HG02938 (cell line): Measurements from ENCODE around the gene SHQ1.
"Not testable (repeated sequence)": the region's sequence is repeated elsewhere in the genome, so short reads cannot be mapped to it uniquely, and the experiment has no call there.

ENCODE experiments used
- ATAC-seq: cut with Tn5 transposase; IDR thresholded peaks from one replicate; pipeline ENCODE4 v1.9.1; 2021; ENCODE audit warnings: mild to moderate bottlenecking, moderate library complexity; ENCODE audit not compliant: unreplicated experiment

SHQ1 gene

GRCh38 chr3:72722930-72723726, 125.1 kb downstream of the SHQ1 start:
- ATAC-seq = no peak

GRCh38 chr3:72721683-72722381, 126.4 kb downstream of the SHQ1 start:
- ATAC-seq = no peak

DNA sequence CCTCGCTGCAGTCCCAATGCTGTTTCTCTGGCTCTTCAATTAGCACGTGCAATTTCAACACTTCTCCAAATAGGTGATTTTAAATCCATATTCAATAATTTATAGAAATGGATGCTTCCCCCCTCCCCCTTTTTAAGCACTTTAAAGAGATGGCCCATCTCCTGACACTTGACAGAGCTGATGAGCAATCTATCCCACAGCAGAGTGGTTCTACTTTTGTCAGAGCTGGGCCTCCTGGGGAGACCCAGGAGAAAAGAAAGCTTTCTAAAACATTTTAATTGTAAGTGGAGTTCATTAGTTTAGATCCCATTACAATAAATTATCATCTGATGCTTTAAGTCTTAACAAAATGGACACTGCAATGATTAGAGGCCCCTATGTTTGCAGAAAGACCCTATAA, 127.7 kb downstream of the SHQ1 start:
- ATAC-seq = no peak

- no peak for ATAC-seq
Observed at GRCh38 chr3:72719137-72719536, 129.1 kb downstream of the SHQ1 start.

- ATAC-seq = not testable (repeated sequence)
Observed at GRCh38 chr3:72714135-72714534, 134.1 kb downstream of the SHQ1 start.

DNA sequence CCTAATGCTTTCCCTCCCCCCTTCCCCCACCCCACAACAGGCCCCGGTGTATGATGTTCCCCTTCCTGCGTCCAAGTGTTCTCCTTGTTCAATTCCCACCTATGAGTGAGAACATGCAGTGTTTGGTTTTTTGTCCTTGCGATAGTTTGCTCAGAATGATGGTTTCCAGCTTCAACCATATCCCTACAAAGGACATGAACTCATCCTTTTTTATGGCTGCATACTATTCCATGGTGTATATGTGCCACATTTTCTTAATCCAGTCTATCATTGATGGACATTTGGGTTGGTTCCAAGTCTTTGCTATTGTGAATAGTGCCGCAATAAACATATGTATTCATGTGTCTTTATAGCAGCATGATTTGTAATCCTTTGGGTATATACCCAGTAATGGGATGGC, 137.8 kb downstream of the SHQ1 start:
- not testable (repeated sequence) for ATAC-seq

- no peak for ATAC-seq
Observed at GRCh38 chr3:72708441-72708840, 139.8 kb downstream of the SHQ1 start.

DNA sequence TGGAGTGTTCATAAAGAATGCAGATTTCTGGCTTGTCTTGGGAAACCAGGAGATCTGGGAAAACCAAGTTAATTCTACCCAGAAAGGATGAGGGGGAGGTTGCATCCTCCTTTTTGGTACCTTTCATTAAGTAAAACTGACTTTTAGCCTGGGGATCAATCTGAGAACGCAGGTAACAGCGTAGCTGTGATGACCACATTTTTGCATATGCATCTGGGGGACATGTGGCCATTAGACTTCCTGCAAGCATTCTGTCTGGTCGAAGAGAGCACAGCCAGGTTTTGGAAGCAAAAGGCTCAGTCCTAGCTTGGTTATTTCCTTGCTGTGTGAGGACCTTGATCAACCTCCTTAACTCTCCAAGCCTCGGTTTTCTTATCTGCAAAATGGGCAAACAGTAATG, 145.2 kb downstream of the SHQ1 start:
- ATAC-seq = no peak

- ATAC-seq = no peak
Observed at GRCh38 chr3:72702390-72702789, 145.9 kb downstream of the SHQ1 start.

DNA sequence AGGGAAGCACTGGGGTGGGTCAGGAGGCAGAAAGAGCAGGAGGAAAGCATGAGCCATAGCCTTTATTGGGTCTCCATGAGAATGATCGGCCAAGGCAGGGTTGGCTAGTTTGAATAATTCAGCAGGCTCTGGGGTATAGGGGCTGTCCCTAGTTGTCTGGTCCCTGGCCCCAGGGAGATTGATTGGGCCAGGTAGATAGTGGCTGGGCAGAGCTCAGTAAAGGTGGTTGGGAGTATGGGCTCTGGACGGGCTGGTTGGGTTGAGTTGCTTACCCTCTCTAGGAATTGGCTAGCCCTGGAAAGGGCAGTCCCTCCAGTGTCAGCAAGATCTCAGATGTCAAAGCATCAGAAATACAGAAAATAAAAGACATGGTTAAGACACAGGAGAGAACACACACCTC, 148.1 kb downstream of the SHQ1 start:
- no peak for ATAC-seq

DNA sequence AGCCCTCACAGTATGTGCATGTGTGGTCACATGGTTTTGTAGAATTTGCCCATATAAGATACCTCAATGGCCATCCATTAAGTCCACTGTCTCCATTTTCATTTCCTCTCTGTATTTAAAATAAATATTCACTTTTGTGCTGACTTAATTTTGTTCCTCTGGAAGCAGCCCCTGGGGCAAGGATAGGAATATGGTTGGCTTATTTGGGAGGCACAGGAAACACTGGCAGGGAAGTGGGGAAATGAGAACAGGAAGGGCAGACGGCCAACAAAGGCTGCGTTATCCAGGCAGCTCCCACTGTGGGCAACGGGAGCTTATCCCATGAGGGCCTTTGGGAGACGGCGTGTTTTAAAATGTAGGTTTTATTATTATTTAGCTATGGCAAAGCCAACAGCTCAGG, 148.6 kb downstream of the SHQ1 start:
- no peak for ATAC-seq
